K562 (cell line): Measurements from ENCODE around the gene LRRC47. TPM values are rescaled to one million over a fixed set of nuclear protein-coding genes. Genes with fewer than 3 reads are reported as not detected.

Experiments used
- CREB1 ChIP-seq, 2 experiments: sonication (generic) in 1 of 2; formaldehyde crosslinking in 1 of 2; IDR thresholded peaks; 2 replicates each; pipeline versions ENCODE4 v1.6.1 to v1.8.0; 2012 to 2022; ENCODE audit warnings: inconsistent platforms in 1 of 2, mild to moderate bottlenecking in 1 of 2, missing genetic modification reagents in 1 of 2, moderate library complexity in 1 of 2
- DIDO1 ChIP-seq: fragments of 450-650 bp; IDR thresholded peaks from 2 replicates; pipeline ENCODE4 v1.6.1; 2016; ENCODE audit warnings: low read depth, missing biosample characterization, missing genetic modification characterization
- FOXJ2 ChIP-seq: fragments of 200-800 bp; sonication (Bioruptor generic); IDR thresholded peaks from 2 replicates; pipeline ENCODE4 v1.6.1; 2016; ENCODE audit warnings: missing genetic modification characterization, missing compliant biosample characterization
- GTF2B ChIP-seq: IDR thresholded peaks from 2 replicates; pipeline ENCODE4 v1.6.1; 2011; ENCODE audit not compliant: insufficient read length; ENCODE audit errors: extremely low read depth
- HMGXB4 ChIP-seq: sonication (generic); formaldehyde crosslinking; IDR thresholded peaks from 2 replicates; pipeline ENCODE4 v1.8.1; 2023; ENCODE audit warnings: mild to moderate bottlenecking, missing genetic modification reagents
- MTF1 ChIP-seq: fragments of 250-450 bp; sonication (Bioruptor Pico); IDR thresholded peaks from 2 replicates; pipeline ENCODE4 v1.9.0; 2021; ENCODE audit warnings: moderate library complexity, mild to moderate bottlenecking, inconsistent platforms, borderline replicate concordance
- MYC ChIP-seq, 2 experiments: fragments of 250-450 bp in 1 of 2; sonication (Bioruptor Pico) in 1 of 2; IDR thresholded peaks; 2 replicates each; pipeline versions ENCODE4 v1.5.1 to v1.6.1; 2012 to 2021; ENCODE audit warnings: low read depth in 2 of 2, borderline replicate concordance in 1 of 2, improper control_type of control experiment in 1 of 2, low read length in 1 of 2, mild to moderate bottlenecking in 1 of 2, moderate library complexity in 1 of 2
- POLR2A ChIP-seq: fragments of 450-650 bp; conservative IDR thresholded peaks from 2 replicates; pipeline ENCODE4 v1.6.1; 2016
- SMARCA5 ChIP-seq: fragments of 450-650 bp; IDR thresholded peaks from 2 replicates; pipeline ENCODE4 v1.6.1; 2016
- TBL1XR1 ChIP-seq, 2 experiments: IDR thresholded peaks; 2 replicates each; pipeline ENCODE4 v1.6.1; 2012; ENCODE audit warnings: improper control_type of control experiment in 2 of 2, low read length in 2 of 2, mild to moderate bottlenecking in 1 of 2
- ZFP91 ChIP-seq: sonication (generic); formaldehyde crosslinking; IDR thresholded peaks from 2 replicates; pipeline ENCODE4 v1.8.0; 2022; ENCODE audit warnings: mild to moderate bottlenecking, missing genetic modification reagents
- ZFX ChIP-seq: sonication (generic); formaldehyde crosslinking; IDR thresholded peaks from 2 replicates; pipeline ENCODE4 v1.8.0; 2022; ENCODE audit warnings: mild to moderate bottlenecking, missing genetic modification reagents, moderate library complexity
- ZNF23 ChIP-seq: fragments of 250-450 bp; sonication (Bioruptor Pico); IDR thresholded peaks from 2 replicates; pipeline ENCODE4 v1.4.0; 2020; ENCODE audit warnings: mild to moderate bottlenecking
- ZNF511 ChIP-seq: sonication (generic); formaldehyde crosslinking; IDR thresholded peaks from 2 replicates; pipeline ENCODE4 v1.8.0; 2022; ENCODE audit warnings: mild to moderate bottlenecking, missing genetic modification reagents
- polyA plus RNA-seq, 8 experiments: library from polyadenylated mRNA; depleted of rRNA in 4 of 8; stranded (reverse) in 5 of 8; unstranded in 3 of 8; fragments of >200 nt; fragmentation: Nextera tagmentation in 2 of 8; fragmentation: Illumina TruSeq in 1 of 8; extraction: Ambion mirVana in 2 of 8; extraction: Trizol in 1 of 8; gene quantifications; 2 replicates each; pipeline versions ENCODE4 v1.2.1 to v1.2.3, GENCODE V29; 2011 to 2014; ENCODE audit warnings: inconsistent platforms in 1 of 8, missing spikeins in 1 of 8
- total RNA-seq, 7 experiments: library from RNA; depleted of rRNA in 6 of 7; stranded (reverse); fragments of >200 nt in 6 of 7; fragmentation: Illumina TruSeq in 2 of 7; extraction: Trizol in 2 of 7; gene quantifications; 2 replicates each; pipeline versions ENCODE4 v1.2.1 to v1.2.3, GENCODE V29; 2011 to 2021; ENCODE audit warnings: low replicate concordance in 1 of 7
- TF ChIP-seq, protein P1 (sequence below): sonication (generic); formaldehyde crosslinking; IDR thresholded peaks from 2 replicates; pipeline ENCODE4 v1.8.1; 2023; ENCODE audit warnings: mild to moderate bottlenecking, missing genetic modification reagents, moderate library complexity
- TF ChIP-seq, protein P2 (sequence below), 2 experiments: fragments of 450-650 bp; conservative IDR thresholded peaks; 2 replicates each; pipeline ENCODE4 v1.6.1; 2017; ENCODE audit warnings: mild to moderate bottlenecking in 2 of 2, moderate library complexity in 2 of 2
- TF ChIP-seq, protein P3 (sequence below): fragments of 250-450 bp; sonication (Bioruptor Pico); IDR thresholded peaks from 2 replicates; pipeline ENCODE4 v1.4.0; 2020

The LRRC47 gene
- total and polyA plus RNA-seq, 9 of the 15 experiments (the other 6 are each of a cell fraction or from before 2014, with no cell fraction given): 4.6 to 68.0 (median 35.9) TPM

DNA sequence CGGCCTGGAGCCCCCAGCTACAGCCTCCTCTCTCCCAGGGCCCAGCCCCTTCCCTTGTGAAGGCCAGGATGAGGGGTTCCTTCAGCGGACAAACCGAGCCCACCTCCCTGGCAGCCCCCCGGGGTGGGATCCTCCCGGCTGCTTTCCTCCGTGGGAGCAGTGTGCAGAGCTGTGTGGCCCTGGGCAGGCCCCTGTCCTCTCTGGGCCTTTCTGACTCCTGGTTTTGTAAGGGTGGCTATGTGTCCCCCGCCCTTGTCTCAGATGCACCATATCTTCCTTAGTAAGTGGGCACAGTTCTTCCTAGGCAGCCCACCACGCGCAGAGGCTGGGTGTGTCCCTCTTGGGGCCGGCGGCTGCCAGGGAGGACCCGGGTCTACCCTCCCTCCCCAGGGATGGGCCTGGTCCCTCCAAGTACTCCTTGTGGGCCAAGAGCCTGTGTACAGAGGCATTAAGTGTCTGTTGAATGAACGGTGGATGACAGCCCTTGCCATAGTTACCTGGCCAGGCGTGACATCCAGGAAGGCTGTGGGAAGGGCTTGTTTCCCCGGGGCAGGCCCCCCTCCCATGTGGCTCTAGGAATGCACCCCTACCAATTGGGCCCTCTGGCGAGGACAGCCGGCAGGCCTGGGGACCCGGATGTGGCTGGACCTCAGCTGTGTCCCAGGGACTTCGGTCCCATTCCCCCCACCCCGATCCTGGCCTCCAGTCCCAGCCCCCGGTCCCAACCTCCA is 19.9 kb downstream of the LRRC47 start (continued):
- TF ChIP-seq, protein P1, sequence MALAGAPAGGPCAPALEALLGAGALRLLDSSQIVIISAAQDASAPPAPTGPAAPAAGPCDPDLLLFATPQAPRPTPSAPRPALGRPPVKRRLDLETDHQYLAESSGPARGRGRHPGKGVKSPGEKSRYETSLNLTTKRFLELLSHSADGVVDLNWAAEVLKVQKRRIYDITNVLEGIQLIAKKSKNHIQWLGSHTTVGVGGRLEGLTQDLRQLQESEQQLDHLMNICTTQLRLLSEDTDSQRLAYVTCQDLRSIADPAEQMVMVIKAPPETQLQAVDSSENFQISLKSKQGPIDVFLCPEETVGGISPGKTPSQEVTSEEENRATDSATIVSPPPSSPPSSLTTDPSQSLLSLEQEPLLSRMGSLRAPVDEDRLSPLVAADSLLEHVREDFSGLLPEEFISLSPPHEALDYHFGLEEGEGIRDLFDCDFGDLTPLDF (CRISPR knock-in tag): 0 out of 2 replicates have a peak, but pooled peaks have one; percentile 4
- TF ChIP-seq ZFP91 (CRISPR knock-in tag) (no peak; the same call in 1 of the 2 replicates), POLR2A (0 out of 2 replicates have a peak, but pooled peaks have one; percentile 8), FOXJ2 (no peak), SMARCA5 (peak; percentile 70; the same call in 1 of the 2 replicates), ZNF23 (CRISPR knock-in tag) (no peak), ZFX (CRISPR knock-in tag) (peak; percentile 52), MYC (IDR thresholded peaks at IDR 0.05; ENCODE audit: low read depth, low read length) (no peak), MYC (CRISPR knock-in tag; IDR thresholded peaks at IDR 0.05; ENCODE audit: borderline replicate concordance, low read depth) (peak; percentile 8; the same call in 1 of the 2 replicates), DIDO1 (tag) (no peak), MTF1 (CRISPR knock-in tag) (0 out of 2 replicates have a peak, but pooled peaks have one; percentile 19), HMGXB4 (CRISPR knock-in tag) (no peak), TBL1XR1 (IDR thresholded peaks at IDR 0.05; ENCODE audit: low read length in 2 of 2) (peak in 1 of 2 experiments; percentile 1; a peak in 1 of 4 replicates), ZNF511 (CRISPR knock-in tag) (0 out of 2 replicates have a peak, but pooled peaks have one; percentile 7), GTF2B (no peak), CREB1 (IDR thresholded peaks at IDR 0.05) (0 out of 2 replicates have a peak, but pooled peaks have one; percentile 7), CREB1 (CRISPR knock-in tag; IDR thresholded peaks at IDR 0.05) (no peak)
- TF ChIP-seq, protein P2, sequence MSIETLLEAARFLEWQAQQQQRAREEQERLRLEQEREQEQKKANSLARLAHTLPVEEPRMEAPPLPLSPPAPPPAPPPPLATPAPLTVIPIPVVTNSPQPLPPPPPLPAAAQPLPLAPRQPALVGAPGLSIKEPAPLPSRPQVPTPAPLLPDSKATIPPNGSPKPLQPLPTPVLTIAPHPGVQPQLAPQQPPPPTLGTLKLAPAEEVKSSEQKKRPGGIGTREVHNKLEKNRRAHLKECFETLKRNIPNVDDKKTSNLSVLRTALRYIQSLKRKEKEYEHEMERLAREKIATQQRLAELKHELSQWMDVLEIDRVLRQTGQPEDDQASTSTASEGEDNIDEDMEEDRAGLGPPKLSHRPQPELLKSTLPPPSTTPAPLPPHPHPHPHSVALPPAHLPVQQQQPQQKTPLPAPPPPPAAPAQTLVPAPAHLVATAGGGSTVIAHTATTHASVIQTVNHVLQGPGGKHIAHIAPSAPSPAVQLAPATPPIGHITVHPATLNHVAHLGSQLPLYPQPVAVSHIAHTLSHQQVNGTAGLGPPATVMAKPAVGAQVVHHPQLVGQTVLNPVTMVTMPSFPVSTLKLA (conservative IDR thresholded peaks at IDR 0.05): peak in 1 of 2 experiments; percentile 5; a peak in 1 of 4 replicates
- TF ChIP-seq, protein P3, sequence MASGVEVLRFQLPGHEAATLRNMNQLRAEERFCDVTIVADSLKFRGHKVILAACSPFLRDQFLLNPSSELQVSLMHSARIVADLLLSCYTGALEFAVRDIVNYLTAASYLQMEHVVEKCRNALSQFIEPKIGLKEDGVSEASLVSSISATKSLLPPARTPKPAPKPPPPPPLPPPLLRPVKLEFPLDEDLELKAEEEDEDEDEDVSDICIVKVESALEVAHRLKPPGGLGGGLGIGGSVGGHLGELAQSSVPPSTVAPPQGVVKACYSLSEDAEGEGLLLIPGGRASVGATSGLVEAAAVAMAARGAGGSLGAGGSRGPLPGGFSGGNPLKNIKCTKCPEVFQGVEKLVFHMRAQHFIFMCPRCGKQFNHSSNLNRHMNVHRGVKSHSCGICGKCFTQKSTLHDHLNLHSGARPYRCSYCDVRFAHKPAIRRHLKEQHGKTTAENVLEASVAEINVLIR: no peak
